Activated CD8-positive, alpha-beta memory T cell treated with anti-CD3 and anti-CD28 coated beads, Interleukin-2, amount 50 U/mL, for 24 hours (primary cell): ENCODE measurements around the gene CRLF1.

Experiments used
- DNase-seq: peaks from one replicate; pipeline ENCODE4 v3.0.0-alpha.2; 2020; ENCODE audit errors: extremely low read depth

CRLF1 gene

GRCh38 chr19:18558604-18559003, 48.0 kb downstream of the CRLF1 start:
- DNase-seq = no peak

- no peak for DNase-seq
These were observed 48.4 kb downstream of the CRLF1 start for GRCh38 chr19:18558202-18558555.

- peak; percentile 96 for DNase-seq
These were observed 49.0 kb downstream of the CRLF1 start, which contains the start of gene KXD1 for GRCh38 chr19:18557411-18558201. Gene KXD1 (plus strand): TSS chr19:18557870. CDS start chr19:18562057, 4,187 bp downstream.

GRCh38 chr19:18551631-18552030, 55.0 kb downstream of the CRLF1 start:
- no peak for DNase-seq

- peak; percentile 39 for DNase-seq
These were observed 62.7 kb downstream of the CRLF1 start for GRCh38 chr19:18543814-18544475.
